ENCODE measurements around the gene C1QA.

The C1QA gene

GRCh38 chr1:22677931-22678896, 41.8 kb downstream of the C1QA start:
- no peak overlapping the region for H3K4me2 ChIP-seq (ENCODE audit: low read length)
- H3K36me3 ChIP-seq (ENCODE audit: insufficient read depth, low read length): no peaks in the 10 kb centered on the region
- TF ChIP-seq, protein P1, sequence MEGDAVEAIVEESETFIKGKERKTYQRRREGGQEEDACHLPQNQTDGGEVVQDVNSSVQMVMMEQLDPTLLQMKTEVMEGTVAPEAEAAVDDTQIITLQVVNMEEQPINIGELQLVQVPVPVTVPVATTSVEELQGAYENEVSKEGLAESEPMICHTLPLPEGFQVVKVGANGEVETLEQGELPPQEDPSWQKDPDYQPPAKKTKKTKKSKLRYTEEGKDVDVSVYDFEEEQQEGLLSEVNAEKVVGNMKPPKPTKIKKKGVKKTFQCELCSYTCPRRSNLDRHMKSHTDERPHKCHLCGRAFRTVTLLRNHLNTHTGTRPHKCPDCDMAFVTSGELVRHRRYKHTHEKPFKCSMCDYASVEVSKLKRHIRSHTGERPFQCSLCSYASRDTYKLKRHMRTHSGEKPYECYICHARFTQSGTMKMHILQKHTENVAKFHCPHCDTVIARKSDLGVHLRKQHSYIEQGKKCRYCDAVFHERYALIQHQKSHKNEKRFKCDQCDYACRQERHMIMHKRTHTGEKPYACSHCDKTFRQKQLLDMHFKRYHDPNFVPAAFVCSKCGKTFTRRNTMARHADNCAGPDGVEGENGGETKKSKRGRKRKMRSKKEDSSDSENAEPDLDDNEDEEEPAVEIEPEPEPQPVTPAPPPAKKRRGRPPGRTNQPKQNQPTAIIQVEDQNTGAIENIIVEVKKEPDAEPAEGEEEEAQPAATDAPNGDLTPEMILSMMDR (IDR thresholded peaks at IDR 0.05; ENCODE audit: low read length): no peak
- TF ChIP-seq EZH2 (IDR thresholded peaks at IDR 0.05; ENCODE audit: borderline replicate concordance, low read length): no peak
- no peaks in the 10 kb centered on the region for H3K27me3 ChIP-seq (ENCODE audit: insufficient read depth, low read length)
- no peaks in the 10 kb centered on the region for H3K9me2 ChIP-seq (ENCODE audit: low read depth, low read length)
- no peak overlapping the region for H3K4me3 ChIP-seq (ENCODE audit: low read depth, low read length, poor library complexity, severe bottlenecking)
- no peaks in the 10 kb centered on the region for H3K79me2 ChIP-seq (ENCODE audit: insufficient read depth, low read length)
- no peaks in the 10 kb centered on the region for H3F3A ChIP-seq (ENCODE audit: insufficient read depth, low read length)
- H3K27ac ChIP-seq (ENCODE audit: low read depth, low read length, poor library complexity, severe bottlenecking): no peak overlapping the region
- no peaks in the 10 kb centered on the region for H3K9me3 ChIP-seq (ENCODE audit: low read length)
- H4K20me1 ChIP-seq (ENCODE audit: insufficient read depth, low read length): no peaks in the 10 kb centered on the region
- H3K9ac ChIP-seq (ENCODE audit: low read length): no peak overlapping the region
- no peaks in the 10 kb centered on the region for H3K4me1 ChIP-seq (ENCODE audit: insufficient read depth, low read length, severe bottlenecking)
- no peak overlapping the region for H2AFZ ChIP-seq (ENCODE audit: low read length)

DNA sequence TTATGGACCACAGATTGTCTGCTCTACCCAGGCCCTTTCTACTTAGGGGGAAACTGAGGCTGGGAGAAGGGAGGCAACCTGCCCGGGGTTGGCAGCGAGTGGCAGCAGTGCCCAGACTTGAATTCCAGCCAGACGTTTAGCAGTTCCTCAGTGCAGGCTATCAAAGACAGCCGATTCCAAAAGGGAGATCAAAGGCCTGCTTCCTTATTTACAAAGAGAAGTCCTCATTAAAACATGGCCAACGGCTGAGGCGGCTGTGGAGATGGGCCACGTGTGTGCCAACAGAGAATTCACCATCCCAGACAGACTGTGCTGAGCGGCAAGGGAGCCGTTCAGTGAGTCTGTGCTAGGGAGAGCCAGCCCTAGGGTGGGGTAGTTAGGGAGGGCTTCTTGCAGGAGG, 44.3 kb downstream of the C1QA start:
- Histone ChIP-seq H3K9me2 (ENCODE audit: low read depth, low read length) (no peaks in the 10 kb centered on the region), H3K36me3 (ENCODE audit: insufficient read depth, low read length) (no peaks in the 10 kb centered on the region), H2AFZ (ENCODE audit: low read length) (no peak overlapping the region), H3K9ac (ENCODE audit: low read length) (no peak overlapping the region), H3K4me2 (ENCODE audit: low read length) (no peak overlapping the region), H3K27me3 (ENCODE audit: insufficient read depth, low read length) (no peaks in the 10 kb centered on the region), H3K4me3 (ENCODE audit: low read depth, low read length, poor library complexity, severe bottlenecking) (no peak overlapping the region), H3K79me2 (ENCODE audit: insufficient read depth, low read length) (no peaks in the 10 kb centered on the region), H3K4me1 (ENCODE audit: insufficient read depth, low read length, severe bottlenecking) (no peaks in the 10 kb centered on the region), H4K20me1 (ENCODE audit: insufficient read depth, low read length) (no peaks in the 10 kb centered on the region), H3K27ac (ENCODE audit: low read depth, low read length, poor library complexity, severe bottlenecking) (no peak overlapping the region), H3F3A (ENCODE audit: insufficient read depth, low read length) (no peaks in the 10 kb centered on the region), H3K9me3 (ENCODE audit: low read length) (no peaks in the 10 kb centered on the region)
- TF ChIP-seq, protein P1 (IDR thresholded peaks at IDR 0.05; ENCODE audit: low read length): no peak
- TF ChIP-seq EZH2 (IDR thresholded peaks at IDR 0.05; ENCODE audit: borderline replicate concordance, low read length): no peak

DNA sequence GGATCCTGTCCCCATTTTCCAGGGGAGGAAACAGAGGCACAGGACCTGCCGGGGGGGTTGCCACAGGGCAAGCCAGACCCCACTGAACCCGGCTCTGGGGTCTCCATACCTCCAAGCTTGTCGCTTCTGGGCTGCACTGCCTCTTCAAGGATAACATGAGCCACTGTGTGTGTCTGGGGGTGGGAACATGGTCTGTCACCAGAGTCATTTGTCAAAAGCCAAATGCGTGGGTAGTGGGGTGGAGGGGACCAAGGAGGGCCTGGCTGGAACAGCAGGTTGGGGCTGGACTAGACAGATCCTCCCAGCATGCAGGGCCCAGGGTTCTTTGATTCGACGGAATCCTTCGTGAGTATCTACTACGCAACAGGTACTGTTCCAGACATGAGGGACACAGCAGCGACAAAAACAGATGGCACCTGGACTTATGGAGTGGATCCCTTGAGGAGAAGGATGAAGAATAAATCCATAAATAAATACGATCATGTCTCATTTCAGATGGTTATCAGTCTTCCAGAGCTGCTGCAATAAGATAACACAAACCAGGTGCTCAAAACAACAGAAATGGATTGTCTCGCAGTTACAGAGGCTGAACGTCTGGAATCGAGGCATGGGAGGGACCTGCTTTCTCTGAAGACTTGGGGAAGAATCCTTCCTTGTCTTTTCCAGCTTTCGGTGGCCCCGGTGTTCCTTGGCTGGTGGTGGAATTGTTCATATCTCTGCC, 45.3 kb downstream of the C1QA start:
- Histone ChIP-seq H3K79me2 (ENCODE audit: insufficient read depth, low read length) (no peaks in the 10 kb centered on the region), H3K4me2 (ENCODE audit: low read length) (no peak overlapping the region), H3K27me3 (ENCODE audit: insufficient read depth, low read length) (no peaks in the 10 kb centered on the region), H3K4me3 (ENCODE audit: low read depth, low read length, poor library complexity, severe bottlenecking) (no peak overlapping the region), H3K9me2 (ENCODE audit: low read depth, low read length) (no peaks in the 10 kb centered on the region), H3K27ac (ENCODE audit: low read depth, low read length, poor library complexity, severe bottlenecking) (no peak overlapping the region), H3K9me3 (ENCODE audit: low read length) (no peaks in the 10 kb centered on the region), H2AFZ (ENCODE audit: low read length) (no peak overlapping the region), H4K20me1 (ENCODE audit: insufficient read depth, low read length) (no peaks in the 10 kb centered on the region), H3F3A (ENCODE audit: insufficient read depth, low read length) (no peaks in the 10 kb centered on the region), H3K36me3 (ENCODE audit: insufficient read depth, low read length) (no peaks in the 10 kb centered on the region), H3K9ac (ENCODE audit: low read length) (no peak overlapping the region), H3K4me1 (ENCODE audit: insufficient read depth, low read length, severe bottlenecking) (no peaks in the 10 kb centered on the region)
- TF ChIP-seq EZH2 (IDR thresholded peaks at IDR 0.05; ENCODE audit: borderline replicate concordance, low read length): no peak
- TF ChIP-seq, protein P1 (IDR thresholded peaks at IDR 0.05; ENCODE audit: low read length): no peak
